ENCODE results near the gene CYB5R3.
A peak's percentile ranks its signal among the peaks of the same experiment; 100 is the strongest.

Gene CYB5R3

DNA sequence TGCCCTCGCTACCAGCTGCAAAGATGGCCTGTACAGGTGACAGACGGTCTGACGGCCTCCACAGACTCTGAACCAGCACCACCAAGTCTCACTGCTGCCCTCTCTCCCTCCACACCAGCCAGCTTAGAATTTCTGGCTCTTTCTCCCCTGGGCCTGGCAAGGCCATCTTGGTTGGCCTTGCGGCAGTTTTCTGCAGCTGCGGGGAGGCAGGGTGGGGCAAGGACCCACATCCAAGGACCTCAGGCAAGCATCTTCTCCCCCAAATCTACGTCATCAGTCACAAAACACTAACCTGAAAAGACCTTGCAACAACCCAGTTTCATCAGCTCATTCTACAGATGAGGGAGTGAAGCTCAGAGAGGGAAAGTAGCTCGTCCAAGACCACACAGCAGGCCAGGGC, 22.8 kb downstream of the CYB5R3 start:
- H3K9me3 ChIP-seq = no peaks in the 10 kb centered on the region
- TF ChIP-seq CTCF (IDR thresholded peaks at IDR 0.05) = no peak

DNA sequence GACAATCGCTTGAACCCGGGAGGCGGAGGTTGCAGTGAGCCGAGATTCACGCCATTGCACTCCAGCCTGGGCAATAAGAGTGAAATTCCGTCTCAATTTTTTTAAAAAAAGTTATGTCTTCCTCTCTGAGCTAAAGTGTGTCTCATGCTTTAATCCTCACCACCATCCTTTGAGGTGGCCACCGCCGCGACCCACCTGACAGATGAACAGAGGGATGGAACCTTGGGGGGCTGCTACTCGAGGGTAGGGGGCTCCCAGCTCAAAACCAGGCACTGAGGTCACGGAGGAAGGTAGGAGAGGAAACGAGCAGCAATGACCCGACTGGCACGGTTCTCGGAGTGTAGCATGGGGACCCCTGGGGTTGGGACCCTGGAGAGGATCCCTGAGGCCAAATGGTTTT, 23.8 kb downstream of the CYB5R3 start:
- Histone ChIP-seq H3K36me3 (peaks cover 75% of the 10 kb centered on the region), H3K4me1 (ENCODE audit: control insufficient read depth in 1 of 2, insufficient read depth in 1 of 2, low read depth in 1 of 2, low read length in 1 of 2) (peaks cover 10 to 23% of the 10 kb centered on the region in 2 experiments), H3K27me3 (no peaks in the 10 kb centered on the region)

More for the DNA sequence above, 22.8 kb downstream of the CYB5R3 start:
- H3K27ac ChIP-seq = no peak overlapping the region
- no peak overlapping the region for H3K4me3 ChIP-seq (ENCODE audit: low read depth in 1 of 2, low read length in 1 of 2)
- no peaks in the 10 kb centered on the region for H3K27me3 ChIP-seq
- H3K36me3 ChIP-seq = peaks cover 85% of the 10 kb centered on the region
- H3K4me1 ChIP-seq (ENCODE audit: control insufficient read depth in 1 of 2, insufficient read depth in 1 of 2, low read depth in 1 of 2, low read length in 1 of 2) = peaks cover 10 to 23% of the 10 kb centered on the region in 2 experiments

DNA sequence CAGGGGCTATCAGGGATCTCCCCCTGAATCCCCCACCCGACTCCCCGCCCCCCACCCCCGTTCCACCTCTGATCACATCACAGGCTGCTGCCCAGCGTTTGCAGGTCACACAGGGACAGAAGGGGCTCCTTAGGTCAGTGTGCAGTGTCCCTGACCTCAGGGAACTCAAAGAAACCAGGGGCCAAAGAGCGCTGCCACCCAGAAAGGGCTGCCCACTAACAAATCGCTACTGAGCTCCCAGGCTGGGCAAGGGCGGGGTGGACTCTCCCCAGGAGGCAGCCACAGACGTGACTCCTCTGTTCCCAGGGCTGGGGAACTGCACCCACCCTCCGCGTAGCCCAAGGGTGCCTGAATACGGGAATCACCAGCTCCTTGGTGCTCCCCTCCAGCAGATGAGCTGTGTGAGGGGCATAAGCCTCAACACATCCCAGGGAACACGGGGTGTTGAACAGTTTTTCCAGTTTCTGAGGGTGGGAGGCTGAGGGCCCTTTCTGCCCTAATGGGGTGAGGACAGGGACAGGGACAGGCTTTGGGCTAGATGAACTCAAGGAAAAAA, 24.6 kb downstream of the CYB5R3 start:
- peaks cover 10 to 23% of the 10 kb centered on the region in 2 experiments for H3K4me1 ChIP-seq (ENCODE audit: control insufficient read depth in 1 of 2, insufficient read depth in 1 of 2, low read depth in 1 of 2, low read length in 1 of 2)
- H3K27me3 ChIP-seq = no peaks in the 10 kb centered on the region
- no peak overlapping the region for H3K4me3 ChIP-seq (ENCODE audit: low read depth in 1 of 2, low read length in 1 of 2)
- no peak for TF ChIP-seq CTCF (IDR thresholded peaks at IDR 0.05)
- peaks cover 72% of the 10 kb centered on the region for H3K36me3 ChIP-seq
- no peak overlapping the region for H3K27ac ChIP-seq
- no peaks in the 10 kb centered on the region for H3K9me3 ChIP-seq

More for the DNA sequence above, 23.8 kb downstream of the CYB5R3 start:
- no peak for TF ChIP-seq CTCF (IDR thresholded peaks at IDR 0.05)
- Histone ChIP-seq H3K4me3 (ENCODE audit: low read depth in 1 of 2, low read length in 1 of 2) (no peak overlapping the region), H3K27ac (no peak overlapping the region), H3K9me3 (no peaks in the 10 kb centered on the region)

DNA sequence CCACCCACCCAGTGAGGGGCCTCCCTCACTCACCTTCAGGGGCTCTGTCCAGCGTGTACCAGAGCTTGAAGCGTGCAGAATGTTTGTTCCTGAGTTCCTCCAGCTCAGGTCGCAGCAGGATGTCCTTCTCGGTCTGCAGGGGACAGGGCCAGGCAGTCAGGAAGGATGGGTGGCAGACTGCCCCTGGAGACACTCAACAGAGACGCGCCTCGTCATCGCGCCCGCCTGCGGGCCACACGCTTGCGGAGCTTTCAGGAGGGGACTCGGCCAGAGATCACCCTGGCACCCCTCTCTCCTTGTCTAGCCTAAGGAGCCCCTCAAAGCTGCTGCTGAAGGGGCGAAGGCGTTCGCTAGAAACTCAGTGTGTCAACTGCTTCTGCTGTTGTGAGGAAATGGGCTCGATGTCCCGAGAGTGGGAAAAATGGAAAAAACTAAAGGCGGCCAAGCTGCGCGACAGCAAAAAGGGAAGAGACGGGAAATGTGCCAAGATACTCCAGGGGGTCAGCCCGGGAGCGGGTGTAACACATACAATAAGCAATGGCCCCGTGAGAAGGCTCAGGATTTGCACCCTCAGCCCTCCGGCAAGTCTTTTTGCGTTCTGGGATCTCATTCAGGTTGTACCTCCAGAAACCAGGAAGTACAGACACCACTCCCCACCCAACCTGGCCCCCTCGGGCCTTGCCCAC, 25.3 kb downstream of the CYB5R3 start:
- Histone ChIP-seq H3K27ac (peak overlapping the region; percentile 57), H3K9me3 (no peaks in the 10 kb centered on the region), H3K4me1 (ENCODE audit: control insufficient read depth in 1 of 2, insufficient read depth in 1 of 2, low read depth in 1 of 2, low read length in 1 of 2) (peaks cover 10 to 23% of the 10 kb centered on the region in 2 experiments), H3K4me3 (ENCODE audit: low read depth in 1 of 2, low read length in 1 of 2) (no peak overlapping the region), H3K27me3 (no peaks in the 10 kb centered on the region), H3K36me3 (peaks cover 72% of the 10 kb centered on the region)
- no peak for TF ChIP-seq CTCF (IDR thresholded peaks at IDR 0.05)

DNA sequence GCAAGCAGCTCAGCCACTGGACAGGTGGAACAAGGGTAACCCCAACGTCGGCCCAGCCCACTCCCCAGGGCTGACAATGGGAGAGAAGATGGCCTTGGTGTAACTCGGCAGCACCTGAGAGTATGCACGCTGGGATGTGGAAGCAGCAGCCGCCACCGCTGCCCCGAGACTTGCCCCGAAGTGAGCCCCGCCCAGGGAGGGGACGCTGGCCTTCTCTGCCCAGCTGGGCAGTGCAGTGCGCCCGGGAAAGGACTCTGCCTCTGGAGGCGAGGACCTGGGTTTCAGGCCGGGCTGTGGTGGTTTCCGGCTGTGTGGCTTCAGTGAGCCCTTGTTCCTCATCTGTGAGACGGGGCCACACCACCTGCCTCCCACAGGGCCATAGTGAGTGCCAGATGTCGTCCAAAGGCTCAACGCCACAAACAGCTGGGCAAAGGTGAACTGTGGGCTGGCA, 25.9 kb downstream of the CYB5R3 start:
- no peaks in the 10 kb centered on the region for H3K27me3 ChIP-seq
- no peak for TF ChIP-seq CTCF (IDR thresholded peaks at IDR 0.05)
- H3K27ac ChIP-seq = peak overlapping the region; percentile 57
- H3K4me1 ChIP-seq (ENCODE audit: control insufficient read depth in 1 of 2, insufficient read depth in 1 of 2, low read depth in 1 of 2, low read length in 1 of 2) = peaks cover 10 to 23% of the 10 kb centered on the region in 2 experiments
- no peaks in the 10 kb centered on the region for H3K9me3 ChIP-seq
- peaks cover 68% of the 10 kb centered on the region for H3K36me3 ChIP-seq
- H3K4me3 ChIP-seq (ENCODE audit: low read depth in 1 of 2, low read length in 1 of 2) = no peak overlapping the region

Measured in neutrophil (primary cell).